AG04449 (cell line): ENCODE measurements around the gene LIPM.

Experiments used
- CTCF ChIA-PET: fragments of 350-600 bp; formaldehyde crosslinking; extraction: SDS; loops from one replicate; lab custom pipeline; 2021; ENCODE audit warnings: antibody characterized with exemption; lab: Yijun Ruan, JAX
- POLR2A ChIA-PET: fragments of 400-600, 350-600 bp; formaldehyde crosslinking; extraction: SDS; loops from one replicate; lab custom pipeline; 2020; ENCODE audit warnings: antibody characterized with exemption, inconsistent platforms; lab: Yijun Ruan, JAX
- DNase-seq: peaks from one replicate; pipeline ENCODE4 v3.0.0-alpha.2; 2010; ENCODE audit warnings: low read depth, low spot score
- H3K4me3 ChIP-seq: 2 replicates; pipeline ENCODE4 v1.5.1; 2011; ENCODE audit warnings: low read depth, mild to moderate bottlenecking, control low read depth, low read length
- CTCF ChIP-seq: IDR thresholded peaks from one replicate; pipeline ENCODE4 v1.5.1; 2011; ENCODE audit warnings: mild to moderate bottlenecking, moderate library complexity, low read length, control low read depth, inconsistent platforms; ENCODE audit not compliant: insufficient read depth; ENCODE audit errors: missing control alignments

Gene LIPM

GRCh38 chr10:88838766-88839350, 36.3 kb downstream of the LIPM start:
- ChIA-PET CTCF (interaction anchor here (1.0 to 27.7 kb wide), 4 partner anchors 11 to 379 kb away, joined by 4 to 1009 read pairs (median 24); no protein-coding TSS in a partner anchor), POLR2A (no interaction called here)
- H3K4me3 ChIP-seq = no peak overlapping the region
- TF ChIP-seq CTCF = no peak
- DNase-seq = no peak

GRCh38 chr10:88840104-88840503, 37.6 kb downstream of the LIPM start:
- TF ChIP-seq CTCF = no peak
- CTCF ChIA-PET = interaction anchor here (1.3 to 27.7 kb wide), 4 partner anchors 8 to 377 kb away, joined by 3 to 1009 read pairs (median 7); no protein-coding TSS in a partner anchor
- no peak overlapping the region for H3K4me3 ChIP-seq
- DNase-seq = no peak
- POLR2A ChIA-PET = interaction anchor here (0.6 kb wide), 1 partner anchor 191 kb away, joined by 3 read pairs; no protein-coding TSS in a partner anchor

GRCh38 chr10:88840881-88841280, 38.4 kb downstream of the LIPM start:
- no peak for DNase-seq
- POLR2A ChIA-PET = no interaction called here
- TF ChIP-seq CTCF = no peak
- CTCF ChIA-PET = interaction anchor here (1.2 to 27.7 kb wide), 6 partner anchors 7 to 376 kb away, joined by 3 to 1009 read pairs (median 6); no protein-coding TSS in a partner anchor
- H3K4me3 ChIP-seq = no peak overlapping the region

GRCh38 chr10:88841316-88842111, 39.0 kb downstream of the LIPM start:
- TF ChIP-seq CTCF = no peak
- POLR2A ChIA-PET = no interaction called here
- no peak for DNase-seq
- H3K4me3 ChIP-seq = no peak overlapping the region
- CTCF ChIA-PET = interaction anchor here (1.2 to 27.7 kb wide), 3 partner anchors 14 to 104 kb away, joined by 3 to 1009 read pairs (median 4); no protein-coding TSS in a partner anchor

GRCh38 chr10:88843171-88843570, 40.6 kb downstream of the LIPM start:
- TF ChIP-seq CTCF = no peak
- DNase-seq = no peak
- POLR2A ChIA-PET = no interaction called here
- CTCF ChIA-PET = interaction anchor here (1.6 to 27.7 kb wide), 3 partner anchors 9 to 87 kb away, joined by 4 to 1009 read pairs (median 103); no protein-coding TSS in a partner anchor
- no peak overlapping the region for H3K4me3 ChIP-seq

- no peak for TF ChIP-seq CTCF
- ChIA-PET CTCF (interaction anchor here (0.7 to 6.5 kb wide), 5 partner anchors 8 to 86 kb away, joined by 3 to 103 read pairs (median 7); no protein-coding TSS in a partner anchor), POLR2A (interaction anchor here (1.3 kb wide), 1 partner anchor 84 kb away, joined by 3 read pairs; no protein-coding TSS in a partner anchor)
Measured at GRCh38 chr10:88848499-88848898, 46.0 kb downstream of the LIPM start.

More at GRCh38 chr10:88848499-88848898, 46.0 kb downstream of the LIPM start:
- no peak for DNase-seq
- H3K4me3 ChIP-seq = no peak overlapping the region
